Measurements from ENCODE around the gene ATXN7L1. TPM values are rescaled to one million over a fixed set of nuclear protein-coding genes. Genes with fewer than 3 reads are reported as not detected.

The ATXN7L1 gene
- total RNA-seq, 1 donor from 2014 or later, result 16.2 TPM

GRCh38 chr7:105734233-105734632, 142.2 kb downstream of the ATXN7L1 start:
- no peak for TF ChIP-seq POLR2AphosphoS5 (IDR thresholded peaks at IDR 0.05; ENCODE audit: insufficient read depth in 1 of 2, low read depth in 1 of 2)
- TF ChIP-seq, protein P1, sequence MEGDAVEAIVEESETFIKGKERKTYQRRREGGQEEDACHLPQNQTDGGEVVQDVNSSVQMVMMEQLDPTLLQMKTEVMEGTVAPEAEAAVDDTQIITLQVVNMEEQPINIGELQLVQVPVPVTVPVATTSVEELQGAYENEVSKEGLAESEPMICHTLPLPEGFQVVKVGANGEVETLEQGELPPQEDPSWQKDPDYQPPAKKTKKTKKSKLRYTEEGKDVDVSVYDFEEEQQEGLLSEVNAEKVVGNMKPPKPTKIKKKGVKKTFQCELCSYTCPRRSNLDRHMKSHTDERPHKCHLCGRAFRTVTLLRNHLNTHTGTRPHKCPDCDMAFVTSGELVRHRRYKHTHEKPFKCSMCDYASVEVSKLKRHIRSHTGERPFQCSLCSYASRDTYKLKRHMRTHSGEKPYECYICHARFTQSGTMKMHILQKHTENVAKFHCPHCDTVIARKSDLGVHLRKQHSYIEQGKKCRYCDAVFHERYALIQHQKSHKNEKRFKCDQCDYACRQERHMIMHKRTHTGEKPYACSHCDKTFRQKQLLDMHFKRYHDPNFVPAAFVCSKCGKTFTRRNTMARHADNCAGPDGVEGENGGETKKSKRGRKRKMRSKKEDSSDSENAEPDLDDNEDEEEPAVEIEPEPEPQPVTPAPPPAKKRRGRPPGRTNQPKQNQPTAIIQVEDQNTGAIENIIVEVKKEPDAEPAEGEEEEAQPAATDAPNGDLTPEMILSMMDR (IDR thresholded peaks at IDR 0.05), result no peak
- TF ChIP-seq POLR2A (IDR thresholded peaks at IDR 0.05), result no peak
- no peak overlapping the region for H3K4me3 ChIP-seq
- no peak for DNase-seq (ENCODE audit: extremely low spot score in 2 of 2)
- H3K27me3 ChIP-seq, result no peaks in the 10 kb centered on the region
- H3K27ac ChIP-seq, result no peak overlapping the region
- H3K36me3 ChIP-seq, result no peaks in the 10 kb centered on the region
- intact Hi-C loops (cut with DNase I), result no loop called here
- H3K9me3 ChIP-seq, result no peaks in the 10 kb centered on the region
- H3K4me1 ChIP-seq, result no peaks in the 10 kb centered on the region

DNA sequence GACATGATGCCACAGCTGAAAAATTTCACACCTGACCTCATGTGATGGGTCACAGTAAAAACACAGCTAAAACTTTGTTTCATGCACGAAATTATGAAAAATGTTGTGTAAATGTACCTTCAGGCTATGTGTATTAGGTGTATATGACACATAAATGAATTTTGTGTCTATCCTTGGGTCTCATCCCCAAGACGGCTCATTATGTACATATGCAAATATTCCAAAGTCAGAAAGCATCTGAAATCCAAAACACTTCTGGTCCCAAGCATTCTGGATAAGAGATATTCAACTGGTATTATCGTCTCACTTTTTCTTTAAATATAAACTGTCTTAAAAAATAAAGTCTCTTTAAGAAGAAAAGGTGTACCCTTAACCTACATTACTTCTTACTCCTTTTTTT, 145.4 kb downstream of the ATXN7L1 start:
- H3K4me1 ChIP-seq, result no peaks in the 10 kb centered on the region
- intact Hi-C loops (cut with DNase I), result no loop called here
- no peak overlapping the region for H3K4me3 ChIP-seq
- no peak for DNase-seq (ENCODE audit: extremely low spot score in 2 of 2)
- H3K27me3 ChIP-seq, result no peaks in the 10 kb centered on the region
- no peaks in the 10 kb centered on the region for H3K36me3 ChIP-seq
- H3K9me3 ChIP-seq, result no peaks in the 10 kb centered on the region
- no peak overlapping the region for H3K27ac ChIP-seq
- TF ChIP-seq POLR2A (IDR thresholded peaks at IDR 0.05) (no peak), POLR2AphosphoS5 (IDR thresholded peaks at IDR 0.05; ENCODE audit: insufficient read depth in 1 of 2, low read depth in 1 of 2) (no peak)
- TF ChIP-seq, protein P1 (IDR thresholded peaks at IDR 0.05), result no peak

- Histone ChIP-seq H3K27ac (no peak overlapping the region), H3K4me1 (no peaks in the 10 kb centered on the region), H3K9me3 (no peaks in the 10 kb centered on the region), H3K36me3 (no peaks in the 10 kb centered on the region), H3K27me3 (no peaks in the 10 kb centered on the region), H3K4me3 (no peak overlapping the region)
- DNase-seq (ENCODE audit: extremely low spot score in 2 of 2), result no peak
- TF ChIP-seq, protein P1 (IDR thresholded peaks at IDR 0.05), result no peak
- TF ChIP-seq POLR2A (IDR thresholded peaks at IDR 0.05) (no peak), POLR2AphosphoS5 (IDR thresholded peaks at IDR 0.05; ENCODE audit: insufficient read depth in 1 of 2, low read depth in 1 of 2) (no peak)
- intact Hi-C loops (cut with DNase I), result no loop called here
These were observed 148.4 kb downstream of the ATXN7L1 start for GRCh38 chr7:105728028-105728427.

DNA sequence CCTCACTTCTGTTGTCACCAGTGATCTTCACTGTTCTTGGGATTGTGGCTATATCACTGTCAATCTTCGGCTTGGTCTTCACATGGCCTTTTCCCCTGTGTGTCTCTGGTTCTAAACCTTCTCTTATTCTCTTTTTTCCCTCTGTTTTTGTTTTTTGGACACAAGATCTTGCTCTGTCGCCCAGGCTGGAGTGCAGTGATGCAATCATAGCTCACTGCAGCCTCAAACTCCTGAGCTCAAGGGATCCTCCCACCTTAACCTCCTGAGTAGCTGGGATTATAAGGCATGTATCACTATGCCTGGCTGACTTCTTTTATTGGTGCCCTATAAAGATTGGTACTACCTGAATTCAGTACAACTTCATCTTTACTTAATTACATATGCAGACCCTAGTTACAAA, 151.7 kb downstream of the ATXN7L1 start:
- H3K4me3 ChIP-seq, result no peak overlapping the region
- DNase-seq (ENCODE audit: extremely low spot score in 2 of 2), result no peak
- H3K27ac ChIP-seq, result no peak overlapping the region
- TF ChIP-seq POLR2A (IDR thresholded peaks at IDR 0.05) (no peak), POLR2AphosphoS5 (IDR thresholded peaks at IDR 0.05; ENCODE audit: insufficient read depth in 1 of 2, low read depth in 1 of 2) (no peak)
- TF ChIP-seq, protein P1 (IDR thresholded peaks at IDR 0.05), result no peak
- intact Hi-C loops (cut with DNase I), result no loop called here
- H3K4me1 ChIP-seq, result no peaks in the 10 kb centered on the region
- no peaks in the 10 kb centered on the region for H3K36me3 ChIP-seq
- no peaks in the 10 kb centered on the region for H3K27me3 ChIP-seq
- H3K9me3 ChIP-seq, result no peaks in the 10 kb centered on the region

- Histone ChIP-seq H3K36me3 (no peaks in the 10 kb centered on the region), H3K27ac (no peak overlapping the region), H3K4me3 (no peak overlapping the region), H3K27me3 (no peaks in the 10 kb centered on the region), H3K4me1 (no peaks in the 10 kb centered on the region), H3K9me3 (no peaks in the 10 kb centered on the region)
- intact Hi-C loops (cut with DNase I), result no loop called here
- DNase-seq (ENCODE audit: extremely low spot score in 2 of 2), result no peak
- TF ChIP-seq POLR2A (IDR thresholded peaks at IDR 0.05) (no peak), POLR2AphosphoS5 (IDR thresholded peaks at IDR 0.05; ENCODE audit: insufficient read depth in 1 of 2, low read depth in 1 of 2) (no peak)
- TF ChIP-seq, protein P1 (IDR thresholded peaks at IDR 0.05), result no peak
These were observed 152.8 kb downstream of the ATXN7L1 start for GRCh38 chr7:105723572-105723971.
